Endothelial cell of umbilical vein (primary cell): ENCODE results near the gene ZNF334. TPM values are rescaled to one million over a fixed set of nuclear protein-coding genes. Genes with fewer than 3 reads are reported as not detected.

Source experiments
- BruUV-seq: library from RNA; stranded (reverse); fragments of 400-500 nt; replicated peaks from 2 replicates; lab custom pipeline; 2021; lab: Mats Ljungman, UMichigan
- CTCF ChIA-PET: fragments of 300-600, 350-600 bp; sonication (Branson Sonifier 250); formaldehyde crosslinking; loops from one replicate; lab custom pipeline; 2021; ENCODE audit warnings: antibody characterized with exemption, inconsistent platforms; lab: Charles Lee
- POLR2A ChIA-PET: fragments of 300-600, 350-600 bp; sonication (Branson Sonifier 250); formaldehyde crosslinking; loops from one replicate; lab custom pipeline; 2021; ENCODE audit warnings: antibody characterized with exemption, inconsistent platforms; lab: Charles Lee
- DNase-seq: peaks from one replicate; pipeline ENCODE4 v3.0.0-alpha.2; 2011; ENCODE audit warnings: low read depth, low spot score
- FAIRE-seq: peaks from 2 replicates; lab custom pipeline; 2011; peaks lifted over from hg19 to GRCh38; lab: Jason Lieb, UNC
- H2AFZ ChIP-seq: 2 replicates; pipeline ENCODE4 v1.6.0; 2012; ENCODE audit warnings: low read depth, low read length, control low read depth, inconsistent platforms
- H3K27ac ChIP-seq: 2 replicates; pipeline ENCODE4 v1.5.1; 2011; ENCODE audit warnings: low read depth, mild to moderate bottlenecking, control low read depth, low read length, moderate library complexity; ENCODE audit not compliant: insufficient read depth
- H3K27me3 ChIP-seq, 2 experiments: 2 replicates each; pipeline versions ENCODE4 v1.6.0 to v1.6.1; 2011; ENCODE audit warnings: low read length in 2 of 2, mixed read lengths in 1 of 2; ENCODE audit not compliant: control insufficient read depth in 2 of 2, insufficient read depth in 2 of 2
- H3K36me3 ChIP-seq, 2 experiments: 2 replicates in 1 of 2; 3 replicates in 1 of 2; pipeline ENCODE4 v1.5.1; 2011; ENCODE audit warnings: low read length in 2 of 2, mild to moderate bottlenecking in 1 of 2, moderate library complexity in 1 of 2; ENCODE audit not compliant: control insufficient read depth in 2 of 2, insufficient read depth in 2 of 2; ENCODE audit errors: extremely low read depth in 1 of 2
- H3K4me1 ChIP-seq: 3 replicates; pipeline ENCODE4 v1.5.1; 2011; ENCODE audit warnings: mild to moderate bottlenecking, low read length; ENCODE audit not compliant: control insufficient read depth, insufficient read depth; ENCODE audit errors: extremely low read depth
- H3K4me2 ChIP-seq: 2 replicates; pipeline ENCODE4 v1.6.1; 2011; ENCODE audit warnings: low read length, control low read depth, mixed read lengths; ENCODE audit not compliant: insufficient read depth
- H3K4me3 ChIP-seq, 3 experiments: fragments of 200-600 bp in 1 of 3; sonication (generic), shearing (Covaris generic) in 1 of 3; replicated peaks in 1 of 3; 2 replicates each; pipeline ENCODE4 v1.5.1; 2011 to 2016; ENCODE audit warnings: control low read depth in 3 of 3, low read length in 3 of 3, mild to moderate bottlenecking in 2 of 3, inconsistent platforms in 1 of 3, low read depth in 1 of 3, moderate library complexity in 1 of 3; ENCODE audit not compliant: insufficient read depth in 1 of 3
- H3K79me2 ChIP-seq: 2 replicates; pipeline ENCODE4 v1.6.0; 2012; ENCODE audit warnings: low read length, inconsistent platforms; ENCODE audit not compliant: control insufficient read depth, insufficient read depth
- H3K9ac ChIP-seq: replicated peaks from 2 replicates; pipeline ENCODE3; 2011; ENCODE audit warnings: low read length, control low read depth; ENCODE audit not compliant: insufficient read depth; ENCODE audit errors: extremely low read depth
- H3K9me1 ChIP-seq: replicated peaks from 3 replicates; pipeline ENCODE4 v1.6.0; 2011; ENCODE audit warnings: mild to moderate bottlenecking, low read length; ENCODE audit not compliant: control insufficient read depth, insufficient read depth; ENCODE audit errors: extremely low read depth
- H3K9me3 ChIP-seq: replicated peaks from 2 replicates; pipeline ENCODE4 v1.5.1; 2012; ENCODE audit warnings: low read length, inconsistent platforms; ENCODE audit not compliant: control insufficient read depth, insufficient read depth
- H4K20me1 ChIP-seq: replicated peaks from 2 replicates; pipeline ENCODE3; 2011; ENCODE audit warnings: mild to moderate bottlenecking, low read length; ENCODE audit not compliant: control insufficient read depth, insufficient read depth; ENCODE audit errors: extremely low read depth
- FOS ChIP-seq: IDR thresholded peaks from 2 replicates; pipeline ENCODE4 v1.6.1; 2011; ENCODE audit warnings: mild to moderate bottlenecking, low read length, moderate library complexity, borderline replicate concordance; ENCODE audit not compliant: insufficient read depth
- GATA2 ChIP-seq: IDR thresholded peaks from 2 replicates; pipeline ENCODE4 v1.7.0; 2011; ENCODE audit warnings: low read depth, mild to moderate bottlenecking, moderate library complexity, mixed read lengths, low read length; ENCODE audit not compliant: insufficient read length, insufficient read depth
- MYC ChIP-seq: IDR thresholded peaks from one replicate; pipeline ENCODE4 v1.6.1; 2011; ENCODE audit warnings: mild to moderate bottlenecking, low read depth, low read length
- POLR2A ChIP-seq: IDR thresholded peaks from 2 replicates; pipeline ENCODE4 v1.6.1; 2012; ENCODE audit warnings: low read depth, mild to moderate bottlenecking, control low read depth, low read length
- POLR2AphosphoS5 ChIP-seq: IDR thresholded peaks from 2 replicates; pipeline ENCODE4 v1.6.1; 2012; ENCODE audit warnings: low read depth, mild to moderate bottlenecking, control low read depth, low read length, moderate library complexity; ENCODE audit not compliant: insufficient read depth
- dilution Hi-C: fragments of 300-500 bp; cut with MboI; formaldehyde crosslinking; loops from one replicate; pipeline ENCODE4 v1.15.0; 2019; ENCODE audit warnings: low sequenced_read_pairs; ENCODE audit not compliant: extremely low pct_ligation_motif_present
- intact Hi-C: fragments of 100-400 bp; cut with micrococcal nuclease; formaldehyde crosslinking; loops from one replicate; pipeline ENCODE4 v1.10.0; 2022
- polyA plus RNA-seq, 4 experiments: library from polyadenylated mRNA; depleted of rRNA in 3 of 4; stranded (reverse) in 3 of 4; unstranded in 1 of 4; fragments of >200 nt; gene quantifications; 2 replicates each; pipeline versions ENCODE4 v1.2.1 to v1.2.3, GENCODE V29; 2011 to 2012; ENCODE audit warnings: missing spikeins in 1 of 4
- total RNA-seq: library from RNA; stranded (reverse); gene quantifications from 2 replicates; pipeline ENCODE4 v1.2.3, GENCODE V29; 2021
- TF ChIP-seq, protein P1 (sequence below): IDR thresholded peaks from 2 replicates; pipeline ENCODE4 v1.6.1; 2011; ENCODE audit not compliant: insufficient read depth, insufficient read length
- TF ChIP-seq, protein P2 (sequence below), 2 donors: IDR thresholded peaks; 1 replicate in 1 of 2; 2 replicates in 1 of 2; pipeline ENCODE4 v1.5.1; 2011; ENCODE audit warnings: low read length in 2 of 2, mild to moderate bottlenecking in 2 of 2, moderate library complexity in 2 of 2, control low read depth in 1 of 2, inconsistent platforms in 1 of 2, low read depth in 1 of 2; ENCODE audit not compliant: insufficient read depth in 1 of 2; ENCODE audit errors: extremely low read depth in 1 of 2

The ZNF334 gene
- total and polyA plus RNA-seq, 2 donors (not counting 3 experiments of a cell fraction or from before 2014, with no cell fraction given) = 0.08 to 1.6 TPM

GRCh38 chr20:46464451-46464850 lies 48.9 kb downstream of the ZNF334 start:
- no peak overlapping the region for H3K4me2 ChIP-seq
- FAIRE-seq (no peak), DNase-seq (no peak)
- no TSS peak for BruUV-seq
- no peak overlapping the region for H3K4me3 ChIP-seq
- no peaks in the 10 kb centered on the region for H3K27me3 ChIP-seq
- H2AFZ ChIP-seq = no peak overlapping the region
- no peak overlapping the region for H3K27ac ChIP-seq
- TF ChIP-seq POLR2A (no peak), FOS (no peak), MYC (no peak)
- no peaks in the 10 kb centered on the region for H4K20me1 ChIP-seq
- dilution Hi-C loops = no loop called here
- ChIA-PET CTCF (interaction anchor here (0.8 kb wide), 1 partner anchor 23 kb away, joined by 3 read pairs; no protein-coding TSS in a partner anchor), POLR2A (no interaction called here)
- no peaks in the 10 kb centered on the region for H3K36me3 ChIP-seq
- no peaks in the 10 kb centered on the region for H3K9me1 ChIP-seq
- intact Hi-C loops = no loop called here
- no peaks in the 10 kb centered on the region for H3K79me2 ChIP-seq
- no peak overlapping the region for H3K9ac ChIP-seq
- H3K9me3 ChIP-seq = no peaks in the 10 kb centered on the region
- H3K4me1 ChIP-seq = no peaks in the 10 kb centered on the region

DNA sequence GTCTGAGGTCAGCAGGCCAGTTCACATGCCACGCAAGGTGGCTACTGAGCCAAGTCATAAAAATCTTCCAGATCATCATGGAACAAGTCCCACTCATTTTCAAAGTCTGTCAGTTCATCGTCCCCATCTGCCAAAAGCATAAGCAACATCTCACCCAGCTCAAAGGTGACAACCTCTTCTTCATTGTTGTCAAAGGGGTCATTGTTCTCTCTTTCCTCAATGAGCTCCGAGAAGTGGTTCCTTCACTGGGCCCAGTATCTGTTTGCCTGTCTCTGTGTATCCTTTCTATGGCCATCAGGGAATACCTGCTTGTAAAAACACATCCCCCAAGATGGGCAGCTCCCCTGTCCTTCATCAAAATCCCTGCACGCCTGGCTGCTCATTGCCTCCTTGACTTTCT lies 49.5 kb downstream of the ZNF334 start:
- Histone ChIP-seq H3K36me3 (no peaks in the 10 kb centered on the region), H3K9me1 (no peaks in the 10 kb centered on the region), H3K79me2 (no peaks in the 10 kb centered on the region), H2AFZ (no peak overlapping the region), H3K27me3 (peaks cover 1 to 2% of the 10 kb centered on the region in 2 experiments), H3K4me3 (no peak overlapping the region), H3K4me1 (no peaks in the 10 kb centered on the region), H3K4me2 (no peak overlapping the region), H3K9me3 (no peaks in the 10 kb centered on the region), H4K20me1 (no peaks in the 10 kb centered on the region), H3K27ac (no peak overlapping the region), H3K9ac (no peak overlapping the region)
- no peak for FAIRE-seq
- dilution Hi-C loops = no loop called here
- intact Hi-C loops = no loop called here
- no peak for DNase-seq
- TF ChIP-seq POLR2A (no peak), MYC (no peak), GATA2 (no peak), POLR2AphosphoS5 (no peak), FOS (no peak)
- TF ChIP-seq, protein P1, sequence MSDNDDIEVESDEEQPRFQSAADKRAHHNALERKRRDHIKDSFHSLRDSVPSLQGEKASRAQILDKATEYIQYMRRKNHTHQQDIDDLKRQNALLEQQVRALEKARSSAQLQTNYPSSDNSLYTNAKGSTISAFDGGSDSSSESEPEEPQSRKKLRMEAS = no peak
- TF ChIP-seq, protein P2, sequence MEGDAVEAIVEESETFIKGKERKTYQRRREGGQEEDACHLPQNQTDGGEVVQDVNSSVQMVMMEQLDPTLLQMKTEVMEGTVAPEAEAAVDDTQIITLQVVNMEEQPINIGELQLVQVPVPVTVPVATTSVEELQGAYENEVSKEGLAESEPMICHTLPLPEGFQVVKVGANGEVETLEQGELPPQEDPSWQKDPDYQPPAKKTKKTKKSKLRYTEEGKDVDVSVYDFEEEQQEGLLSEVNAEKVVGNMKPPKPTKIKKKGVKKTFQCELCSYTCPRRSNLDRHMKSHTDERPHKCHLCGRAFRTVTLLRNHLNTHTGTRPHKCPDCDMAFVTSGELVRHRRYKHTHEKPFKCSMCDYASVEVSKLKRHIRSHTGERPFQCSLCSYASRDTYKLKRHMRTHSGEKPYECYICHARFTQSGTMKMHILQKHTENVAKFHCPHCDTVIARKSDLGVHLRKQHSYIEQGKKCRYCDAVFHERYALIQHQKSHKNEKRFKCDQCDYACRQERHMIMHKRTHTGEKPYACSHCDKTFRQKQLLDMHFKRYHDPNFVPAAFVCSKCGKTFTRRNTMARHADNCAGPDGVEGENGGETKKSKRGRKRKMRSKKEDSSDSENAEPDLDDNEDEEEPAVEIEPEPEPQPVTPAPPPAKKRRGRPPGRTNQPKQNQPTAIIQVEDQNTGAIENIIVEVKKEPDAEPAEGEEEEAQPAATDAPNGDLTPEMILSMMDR (IDR thresholded peaks at IDR 0.05; ENCODE audit: extremely low read depth in 1 of 2, insufficient read depth in 1 of 2, low read depth in 1 of 2, low read length in 2 of 2) = no peak
- CTCF ChIA-PET = interaction anchor here (0.8 kb wide), 1 partner anchor 22 kb away, joined by 3 read pairs; no protein-coding TSS in a partner anchor
- POLR2A ChIA-PET = no interaction called here
- BruUV-seq = no TSS peak
